Activated CD4-positive, alpha-beta T cell treated with anti-CD3 and anti-CD28 coated beads, Interleukin-10, Interleukin-2, amounts not matched to agents 100 ng/mL and 50 ng/mL, durations not matched to agents 16 hours and 8 hours (primary cell): ENCODE results near the gene EPB41L2.

Source experiments
- DNase-seq: peaks from one replicate; pipeline ENCODE4 v3.0.0-alpha.2; 2020

EPB41L2 gene

GRCh38 chr6:131061041-131061750 is 1.8 kb downstream of the EPB41L2 start:
- peak; percentile 13 for DNase-seq

- DNase-seq: peak; percentile 40
Observed at GRCh38 chr6:131060311-131060710, 2.7 kb downstream of the EPB41L2 start.

GRCh38 chr6:131059486-131059885 is 3.6 kb downstream of the EPB41L2 start:
- DNase-seq: no peak

- no peak for DNase-seq
Observed at GRCh38 chr6:131058236-131058635, 4.8 kb downstream of the EPB41L2 start.

- no peak for DNase-seq
Observed at GRCh38 chr6:131054392-131055250, 8.4 kb downstream of the EPB41L2 start.

GRCh38 chr6:131053546-131054240 is 9.4 kb downstream of the EPB41L2 start:
- DNase-seq: no peak

GRCh38 chr6:131052181-131052580 is 10.9 kb downstream of the EPB41L2 start:
- DNase-seq: no peak

GRCh38 chr6:131051341-131051740 is 11.7 kb downstream of the EPB41L2 start:
- no peak for DNase-seq

GRCh38 chr6:131049608-131050007 is 13.4 kb downstream of the EPB41L2 start:
- no peak for DNase-seq

- no peak for DNase-seq
Observed at GRCh38 chr6:131048933-131049515, 14.0 kb downstream of the EPB41L2 start.

- DNase-seq: no peak
Observed at GRCh38 chr6:131048459-131048858, 14.6 kb downstream of the EPB41L2 start.

- no peak for DNase-seq
Observed at GRCh38 chr6:131045139-131045538, 17.9 kb downstream of the EPB41L2 start.

- DNase-seq: no peak
Observed at GRCh38 chr6:131043902-131044447, 19.1 kb downstream of the EPB41L2 start.

- DNase-seq: no peak
Observed at GRCh38 chr6:131042664-131043063, 20.4 kb downstream of the EPB41L2 start.

GRCh38 chr6:131041814-131042213 is 21.2 kb downstream of the EPB41L2 start:
- DNase-seq: no peak

GRCh38 chr6:131040866-131041265 is 22.2 kb downstream of the EPB41L2 start:
- DNase-seq: no peak

- DNase-seq: no peak
Observed at GRCh38 chr6:131039345-131039680, 23.7 kb downstream of the EPB41L2 start.

- no peak for DNase-seq
Observed at GRCh38 chr6:131038597-131039344, 24.3 kb downstream of the EPB41L2 start.

GRCh38 chr6:131037194-131037897 is 25.7 kb downstream of the EPB41L2 start:
- DNase-seq: no peak

GRCh38 chr6:131036601-131037000 is 26.4 kb downstream of the EPB41L2 start:
- no peak for DNase-seq

GRCh38 chr6:131036143-131036542 is 26.9 kb downstream of the EPB41L2 start:
- no peak for DNase-seq

- no peak for DNase-seq
Observed at GRCh38 chr6:131035582-131035981, 27.5 kb downstream of the EPB41L2 start.
